Lung (tissue), 12 donors: Measurements from ENCODE around the gene EIF4E1B. TPM values are rescaled to one million over a fixed set of nuclear protein-coding genes. Genes with fewer than 3 reads are reported as not detected.
A peak's percentile ranks its signal among the peaks of the same experiment; 100 is the strongest.

ENCODE experiments used
- ATAC-seq: fragments of 200-7000 bp; cut with Tn5 transposase; one replicate; pipeline ENCODE4 v1.9.1; 2020; ENCODE audit warnings: moderate number of reproducible peaks; ENCODE audit not compliant: insufficient read depth, low FRiP score
- DNase-seq, 3 donors: peaks; one replicate each; pipeline ENCODE4 v3.0.0-alpha.2; 2013 to 2017
- H3K27ac ChIP-seq, 2 donors: one replicate each; pipeline ENCODE4 v1.5.1; 2013; ENCODE audit warnings: mild to moderate bottlenecking in 2 of 2, moderate library complexity in 2 of 2, control low read depth in 1 of 2, inconsistent platforms in 1 of 2, low read depth in 1 of 2, low read length in 1 of 2
- H3K27me3 ChIP-seq, 3 donors: one replicate each; pipeline ENCODE4 v1.5.1; 2013; ENCODE audit warnings: low read length in 2 of 3; ENCODE audit not compliant: control insufficient read depth in 3 of 3, insufficient read depth in 3 of 3
- H3K36me3 ChIP-seq, 4 donors: one replicate each; pipeline ENCODE4 v1.5.1; 2013; ENCODE audit warnings: low read length in 4 of 4, mild to moderate bottlenecking in 1 of 4, moderate library complexity in 1 of 4; ENCODE audit not compliant: control insufficient read depth in 4 of 4, insufficient read depth in 4 of 4
- H3K4me1 ChIP-seq, 5 donors: one replicate each; pipeline ENCODE4 v1.5.1; 2013; ENCODE audit warnings: low read length in 5 of 5, mild to moderate bottlenecking in 2 of 5, moderate library complexity in 1 of 5; ENCODE audit not compliant: control insufficient read depth in 5 of 5, insufficient read depth in 5 of 5
- H3K4me3 ChIP-seq: one replicate; pipeline ENCODE4 v1.5.1; 2013; ENCODE audit warnings: mild to moderate bottlenecking, control low read depth, moderate library complexity
- H3K9ac ChIP-seq, 2 donors: one replicate each; pipeline ENCODE4 v1.5.1; 2013; ENCODE audit warnings: low read length in 2 of 2, control low read depth in 1 of 2; ENCODE audit not compliant: insufficient read depth in 1 of 2
- H3K9me3 ChIP-seq, 4 donors: one replicate each; pipeline ENCODE4 v1.5.1; 2013; ENCODE audit warnings: low read length in 3 of 4, mild to moderate bottlenecking in 1 of 4, moderate library complexity in 1 of 4; ENCODE audit not compliant: control insufficient read depth in 4 of 4, insufficient read depth in 3 of 4
- WGBS, 2 donors: extraction: QIAGEN DNeasy Blood & Tissue Kit; methylation state at CpG; one replicate each; pipeline ENCODE4 v1.1.7; 2013; 5-methylcytosine and 5-hydroxymethylcytosine counted together
- polyA plus RNA-seq, 2 donors: library from polyadenylated mRNA; stranded (reverse); fragments of 200-250 nt; gene quantifications; one replicate each; pipeline ENCODE4 v1.2.1, GENCODE V29; 2013
- total RNA-seq, 2 donors: library from RNA; depleted of rRNA in 1 of 2; stranded (reverse); fragments of >200 nt in 1 of 2; gene quantifications; one replicate each; pipeline ENCODE4 v1.2.1, GENCODE V29; 2014 to 2021
- TF ChIP-seq, protein P1 (sequence below): IDR thresholded peaks from 2 replicates; pipeline ENCODE4 v1.5.1; 2012; ENCODE audit warnings: mild to moderate bottlenecking; ENCODE audit errors: control extremely low read depth, extremely low read depth
- donor health status: control.
- donor health status: control.
- donor health status: Bipolar disorder and iron deficiency.
- donor health status: healthy.
- donor health status: DM: yes; HTN: yes; CAD: no.

EIF4E1B gene
- total and polyA plus RNA-seq, 4 donors: not detected

DNA sequence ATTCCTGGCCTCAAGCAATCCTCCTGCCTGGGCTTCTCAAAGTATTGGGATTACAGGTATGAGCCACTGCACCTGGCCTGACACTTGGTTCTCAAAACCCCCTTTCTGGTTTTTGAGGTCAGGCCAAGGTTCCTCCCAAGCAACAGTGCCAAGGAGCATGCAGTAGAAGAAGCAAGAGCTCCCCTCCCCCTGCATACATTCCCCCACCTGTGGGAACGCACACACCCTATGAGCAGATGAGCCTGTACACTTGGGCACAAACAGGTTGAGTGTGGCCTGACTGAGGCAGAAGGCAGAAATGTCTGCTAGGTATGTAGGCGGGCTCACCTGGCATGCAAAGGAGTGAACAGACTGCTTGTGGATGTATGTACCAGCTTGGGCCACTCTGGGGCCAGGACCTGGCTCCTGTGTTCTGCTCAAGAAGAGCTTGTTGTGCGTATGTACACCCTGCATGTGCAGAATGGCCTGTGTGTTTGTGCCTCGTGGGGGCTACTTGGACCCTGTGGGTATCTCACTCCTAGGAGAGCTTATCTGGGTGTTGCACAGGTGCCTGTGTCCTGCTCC lies 22.3 kb upstream of the EIF4E1B start:
- Histone ChIP-seq H3K4me1 (peaks cover 0 to 13% (median 0%) of the 10 kb centered on the region in 5 donors), H3K4me3 (no peak overlapping the region), H3K36me3 (no peaks in the 10 kb centered on the region), H3K9me3 (peaks cover 0 to 5% (median 0%) of the 10 kb centered on the region in 4 donors), H3K9ac (no peak overlapping the region), H3K27me3 (peaks cover 0 to 11% (median 4%) of the 10 kb centered on the region in 3 donors), H3K27ac (no peak overlapping the region)
- DNase-seq: no peak
- 91 to 93% methylated on average over 4 of the region's 4 CpGs for WGBS, 2 donors
- no peak for ATAC-seq
- TF ChIP-seq, protein P1, sequence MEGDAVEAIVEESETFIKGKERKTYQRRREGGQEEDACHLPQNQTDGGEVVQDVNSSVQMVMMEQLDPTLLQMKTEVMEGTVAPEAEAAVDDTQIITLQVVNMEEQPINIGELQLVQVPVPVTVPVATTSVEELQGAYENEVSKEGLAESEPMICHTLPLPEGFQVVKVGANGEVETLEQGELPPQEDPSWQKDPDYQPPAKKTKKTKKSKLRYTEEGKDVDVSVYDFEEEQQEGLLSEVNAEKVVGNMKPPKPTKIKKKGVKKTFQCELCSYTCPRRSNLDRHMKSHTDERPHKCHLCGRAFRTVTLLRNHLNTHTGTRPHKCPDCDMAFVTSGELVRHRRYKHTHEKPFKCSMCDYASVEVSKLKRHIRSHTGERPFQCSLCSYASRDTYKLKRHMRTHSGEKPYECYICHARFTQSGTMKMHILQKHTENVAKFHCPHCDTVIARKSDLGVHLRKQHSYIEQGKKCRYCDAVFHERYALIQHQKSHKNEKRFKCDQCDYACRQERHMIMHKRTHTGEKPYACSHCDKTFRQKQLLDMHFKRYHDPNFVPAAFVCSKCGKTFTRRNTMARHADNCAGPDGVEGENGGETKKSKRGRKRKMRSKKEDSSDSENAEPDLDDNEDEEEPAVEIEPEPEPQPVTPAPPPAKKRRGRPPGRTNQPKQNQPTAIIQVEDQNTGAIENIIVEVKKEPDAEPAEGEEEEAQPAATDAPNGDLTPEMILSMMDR: no peak

DNA sequence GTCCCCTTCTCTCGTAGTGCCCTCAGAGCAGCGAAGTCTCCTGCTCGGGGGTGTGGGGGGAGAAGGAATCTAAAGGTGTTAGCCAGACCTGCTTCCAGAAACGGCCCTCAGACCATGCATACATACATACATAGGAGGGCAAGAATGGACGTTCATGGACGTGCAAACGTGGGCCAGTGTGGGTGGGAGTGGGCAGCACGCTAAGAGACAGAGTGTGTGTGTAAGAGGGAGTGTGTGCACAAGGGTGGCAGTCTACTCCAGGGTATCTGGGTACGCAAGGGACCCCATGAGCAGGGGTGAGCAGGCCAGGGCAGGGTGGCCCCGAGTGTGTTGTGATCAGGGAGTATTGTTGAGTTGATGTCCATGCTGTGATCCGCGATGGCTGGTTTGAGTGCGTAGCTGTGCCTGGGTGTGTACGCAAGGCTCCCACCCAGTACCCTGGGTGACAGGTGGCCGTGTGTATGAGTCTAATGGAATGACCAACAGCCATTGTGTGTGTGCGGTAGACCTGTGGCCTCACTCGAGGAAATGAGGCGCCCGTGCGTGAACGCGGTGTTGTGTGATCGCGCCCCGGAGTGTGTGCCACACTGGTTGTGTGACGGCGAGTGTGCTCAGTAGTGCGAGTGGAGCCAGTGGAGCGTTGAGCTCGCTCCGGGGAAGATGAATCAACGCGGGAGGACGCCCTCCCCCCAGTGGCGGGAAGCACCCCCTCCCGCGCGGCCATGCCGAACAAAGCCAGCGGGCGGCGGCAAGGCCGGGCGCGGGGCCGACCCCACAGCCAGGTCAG lies 21.3 kb upstream of the EIF4E1B start:
- Histone ChIP-seq H3K36me3 (no peaks in the 10 kb centered on the region), H3K9ac (no peak overlapping the region), H3K4me3 (no peak overlapping the region), H3K4me1 (peaks cover 0 to 13% (median 0%) of the 10 kb centered on the region in 5 donors), H3K9me3 (peaks cover 0 to 5% (median 0%) of the 10 kb centered on the region in 4 donors), H3K27ac (no peak overlapping the region), H3K27me3 (peaks cover 0 to 11% (median 4%) of the 10 kb centered on the region in 3 donors)
- no peak for DNase-seq
- TF ChIP-seq, protein P1: no peak
- ATAC-seq: no peak
- 32 to 42% methylated on average over 34 to 46 of the region's 46 CpGs for WGBS, 2 donors

DNA sequence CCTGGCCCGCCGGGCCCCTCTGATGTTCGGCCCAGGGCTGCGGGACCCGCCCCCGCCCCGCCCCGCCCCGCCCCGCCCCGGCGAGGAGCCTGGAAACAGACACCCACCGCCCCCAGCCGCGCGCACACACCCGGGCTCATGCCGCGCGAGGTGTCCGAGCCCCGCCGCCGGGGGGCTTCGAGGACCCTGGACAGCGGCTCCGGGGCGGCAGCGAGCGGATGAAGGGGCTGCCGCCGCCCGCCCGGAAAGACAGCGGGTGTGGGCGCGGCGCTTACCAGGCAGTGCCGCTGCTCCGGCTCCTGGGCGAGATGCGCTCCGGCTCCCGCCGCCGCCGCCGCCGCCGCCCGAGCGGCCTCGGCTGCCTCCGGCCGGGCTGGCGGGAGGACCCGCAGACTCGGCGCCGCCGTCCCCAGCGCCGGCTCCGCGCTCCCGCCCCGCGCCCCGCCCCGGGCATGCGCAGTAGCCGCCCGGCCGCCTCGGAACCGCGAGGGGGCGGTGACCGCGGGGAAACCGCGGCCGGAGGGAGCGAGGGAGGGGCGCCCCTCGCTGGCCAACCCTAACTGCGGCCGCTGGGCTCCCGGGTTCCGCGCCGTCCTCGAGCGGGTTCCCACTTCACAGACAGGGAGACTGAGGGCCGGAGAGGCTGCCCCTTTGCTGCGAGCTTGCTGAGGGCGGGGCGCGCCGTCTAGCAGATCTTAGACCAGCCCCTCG lies 20.6 kb upstream of the EIF4E1B start, which contains the start of gene GPRIN1:
Gene GPRIN1 (minus strand): TSS at position 433 of the 711 bp plus-strand sequence. CDS start 10,322 bp downstream, outside the sequence.
- ATAC-seq: peak; percentile 86
- TF ChIP-seq, protein P1: peak; percentile 8
- H3K4me3 ChIP-seq: peak within 1 kb of the TSS; percentile 60

More for the DNA sequence above, 20.6 kb upstream of the EIF4E1B start, which contains the start of gene GPRIN1:
- H3K27me3 ChIP-seq: peaks cover 0 to 15% (median 4%) of the 10 kb centered on the region in 3 donors
- peak; percentile 57 to 72 (median 67) for DNase-seq
- WGBS, 2 donors: 0 to 1% methylated on average over 32 to 101 of the region's 101 CpGs
- H3K9me3 ChIP-seq: peaks cover 0 to 5% (median 0%) of the 10 kb centered on the region in 4 donors
- H3K9ac ChIP-seq: no peak within 1 kb of the TSS
- H3K27ac ChIP-seq: no peak within 1 kb of the TSS
- peaks cover 0 to 13% (median 2%) of the 10 kb centered on the region in 5 donors for H3K4me1 ChIP-seq
- no peaks in the 10 kb centered on the region for H3K36me3 ChIP-seq
